MM.1S (cell line): ENCODE results near the gene SPOP.

Experiments used
- DNase-seq: peaks from one replicate; pipeline ENCODE4 v3.0.0-alpha.2; 2015
- H2AFZ ChIP-seq: fragments of 300-600 bp; sonication (generic); 2 replicates; pipeline ENCODE4 v1.6.0; 2016; ENCODE audit warnings: antibody characterized with exemption, low read length
- H3F3A ChIP-seq: fragments of 300-600 bp; sonication (generic); 2 replicates; pipeline ENCODE4 v1.6.1; 2016; ENCODE audit warnings: mild to moderate bottlenecking, antibody characterized with exemption, low read length, moderate library complexity, mixed read lengths; ENCODE audit not compliant: insufficient read depth
- H3K27ac ChIP-seq: fragments of 300-600 bp; sonication (generic); 2 replicates; pipeline ENCODE4 v1.5.1; 2016; ENCODE audit warnings: mild to moderate bottlenecking, low read length
- H3K27me3 ChIP-seq: fragments of 300-600 bp; sonication (generic); replicated peaks from 2 replicates; pipeline ENCODE4 v1.6.0; 2016; ENCODE audit warnings: low read length; ENCODE audit not compliant: insufficient read depth
- H3K36me3 ChIP-seq: fragments of 300-600 bp; sonication (generic); replicated peaks from 2 replicates; pipeline ENCODE4 v1.6.1; 2016; ENCODE audit warnings: mild to moderate bottlenecking, low read length, mixed read lengths; ENCODE audit not compliant: insufficient read depth
- H3K4me1 ChIP-seq: fragments of 300-600 bp; sonication (generic); 2 replicates; pipeline ENCODE4 v1.6.1; 2016; ENCODE audit warnings: low read length, mixed read lengths
- H3K4me2 ChIP-seq: fragments of 300-600 bp; sonication (generic); 2 replicates; pipeline ENCODE4 v1.6.0; 2016; ENCODE audit warnings: low read depth, low read length
- H3K4me3 ChIP-seq: fragments of 300-600 bp; sonication (generic); 2 replicates; pipeline ENCODE4 v1.5.1; 2016; ENCODE audit warnings: low read length, mixed read lengths
- H3K79me2 ChIP-seq: fragments of 300-600 bp; sonication (generic); 2 replicates; pipeline ENCODE4 v1.6.1; 2016; ENCODE audit warnings: mixed run types, low read length, mixed read lengths
- H3K9ac ChIP-seq: fragments of 300-600 bp; sonication (generic); 2 replicates; pipeline ENCODE4 v1.6.1; 2016; ENCODE audit warnings: low read length, mixed read lengths
- H3K9me2 ChIP-seq: fragments of 300-600 bp; sonication (generic); replicated peaks from 2 replicates; pipeline ENCODE4 v1.6.1; 2016; ENCODE audit warnings: mild to moderate bottlenecking, low read length, mixed read lengths; ENCODE audit not compliant: insufficient read depth
- H3K9me3 ChIP-seq: fragments of 300-600 bp; sonication (generic); replicated peaks from 2 replicates; pipeline ENCODE4 v1.6.1; 2016; ENCODE audit warnings: mild to moderate bottlenecking, low read length, mixed read lengths; ENCODE audit not compliant: insufficient read depth
- H4K20me1 ChIP-seq: fragments of 300-600 bp; sonication (generic); 2 replicates; pipeline ENCODE4 v1.6.1; 2016; ENCODE audit warnings: mild to moderate bottlenecking, low read length, moderate library complexity, mixed read lengths; ENCODE audit not compliant: insufficient read depth
- EZH2 ChIP-seq: fragments of 300-600 bp; sonication (generic); optimal IDR thresholded peaks from 2 replicates; pipeline ENCODE3; 2017; ENCODE audit warnings: low read depth, mild to moderate bottlenecking, antibody characterized with exemption, low read length, mixed read lengths
- EZH2phosphoT487 ChIP-seq: fragments of 300-600 bp; sonication (generic); IDR thresholded peaks from 2 replicates; pipeline ENCODE4 v1.6.1; 2018; ENCODE audit warnings: antibody characterized with exemption, low read length
- TF ChIP-seq, protein P1 (sequence below): fragments of 300-600 bp; sonication (generic); IDR thresholded peaks from 2 replicates; pipeline ENCODE4 v1.5.1; 2016; ENCODE audit warnings: antibody characterized with exemption, low read length, mixed read lengths

The SPOP gene

DNA sequence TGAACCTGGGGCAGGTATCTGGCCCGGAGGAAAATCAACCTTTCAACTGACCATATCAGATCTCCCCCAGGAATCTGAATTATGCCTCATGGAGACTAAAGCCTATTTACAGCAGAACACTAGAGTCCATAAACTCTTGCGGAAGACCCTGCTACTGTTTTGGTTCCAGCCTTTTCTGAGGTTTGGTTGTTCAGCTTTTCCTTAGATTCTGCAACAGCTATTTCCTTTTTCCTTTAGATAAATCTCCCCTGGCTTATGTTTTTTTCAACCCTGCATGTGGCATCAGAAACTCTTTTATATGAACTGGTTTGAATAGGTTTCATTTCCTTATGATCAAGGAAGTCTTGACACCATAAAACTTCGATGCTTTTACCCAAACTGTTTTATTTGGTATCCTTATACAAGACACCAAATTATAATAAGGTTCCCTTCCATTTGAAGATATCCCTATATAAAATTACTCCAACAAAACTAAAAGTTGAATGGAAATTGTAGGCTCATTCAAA is 13.1 kb downstream of the SPOP start:
- no peak for DNase-seq
- H3K27me3 ChIP-seq, result no peaks in the 10 kb centered on the region
- H3K79me2 ChIP-seq, result peaks cover 86% of the 10 kb centered on the region
- H4K20me1 ChIP-seq, result peaks cover 10% of the 10 kb centered on the region
- no peaks in the 10 kb centered on the region for H3K36me3 ChIP-seq
- H3F3A ChIP-seq, result no peaks in the 10 kb centered on the region
- H2AFZ ChIP-seq, result no peak overlapping the region
- no peak overlapping the region for H3K9ac ChIP-seq
- H3K4me1 ChIP-seq, result no peaks in the 10 kb centered on the region
- H3K4me2 ChIP-seq, result no peak overlapping the region
- H3K27ac ChIP-seq, result no peak overlapping the region
- no peaks in the 10 kb centered on the region for H3K9me3 ChIP-seq
- H3K4me3 ChIP-seq, result no peak overlapping the region
- TF ChIP-seq EZH2phosphoT487 (no peak), EZH2 (no peak)
- TF ChIP-seq, protein P1, sequence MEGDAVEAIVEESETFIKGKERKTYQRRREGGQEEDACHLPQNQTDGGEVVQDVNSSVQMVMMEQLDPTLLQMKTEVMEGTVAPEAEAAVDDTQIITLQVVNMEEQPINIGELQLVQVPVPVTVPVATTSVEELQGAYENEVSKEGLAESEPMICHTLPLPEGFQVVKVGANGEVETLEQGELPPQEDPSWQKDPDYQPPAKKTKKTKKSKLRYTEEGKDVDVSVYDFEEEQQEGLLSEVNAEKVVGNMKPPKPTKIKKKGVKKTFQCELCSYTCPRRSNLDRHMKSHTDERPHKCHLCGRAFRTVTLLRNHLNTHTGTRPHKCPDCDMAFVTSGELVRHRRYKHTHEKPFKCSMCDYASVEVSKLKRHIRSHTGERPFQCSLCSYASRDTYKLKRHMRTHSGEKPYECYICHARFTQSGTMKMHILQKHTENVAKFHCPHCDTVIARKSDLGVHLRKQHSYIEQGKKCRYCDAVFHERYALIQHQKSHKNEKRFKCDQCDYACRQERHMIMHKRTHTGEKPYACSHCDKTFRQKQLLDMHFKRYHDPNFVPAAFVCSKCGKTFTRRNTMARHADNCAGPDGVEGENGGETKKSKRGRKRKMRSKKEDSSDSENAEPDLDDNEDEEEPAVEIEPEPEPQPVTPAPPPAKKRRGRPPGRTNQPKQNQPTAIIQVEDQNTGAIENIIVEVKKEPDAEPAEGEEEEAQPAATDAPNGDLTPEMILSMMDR, result no peak
- H3K9me2 ChIP-seq, result no peaks in the 10 kb centered on the region

DNA sequence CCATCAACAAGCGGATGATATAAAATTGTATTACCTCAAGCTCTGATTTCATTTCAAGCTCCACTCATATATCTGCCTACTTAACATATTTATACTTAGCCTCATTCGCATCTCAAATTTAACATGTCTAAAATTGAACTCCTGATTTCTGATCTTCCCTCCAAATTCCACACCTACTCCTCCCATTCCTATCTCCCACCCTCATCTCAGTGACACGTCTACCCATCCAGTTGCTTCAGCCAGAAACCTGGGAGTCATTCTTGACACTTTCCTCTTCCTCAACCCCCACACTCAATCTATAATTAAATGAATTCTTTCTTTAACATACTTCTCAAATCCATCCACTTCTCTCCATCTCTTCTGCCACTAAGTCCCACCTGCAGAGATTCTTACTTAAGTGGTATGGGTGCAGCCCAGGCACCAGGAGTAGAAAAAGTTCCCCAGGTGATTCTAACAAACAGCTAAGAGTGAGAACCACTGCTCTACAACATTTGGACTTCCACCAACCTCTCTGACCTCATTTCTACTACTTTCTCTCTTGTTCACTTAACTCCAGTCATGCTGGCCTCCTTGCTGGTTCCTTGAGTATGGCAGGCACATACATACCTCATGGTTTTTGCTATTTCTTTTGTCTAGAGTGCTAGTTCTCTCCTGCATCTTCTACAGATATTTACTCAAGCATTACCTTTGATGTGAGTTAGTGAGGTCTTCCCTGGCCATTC is 18.1 kb downstream of the SPOP start:
- H2AFZ ChIP-seq, result no peak overlapping the region
- no peaks in the 10 kb centered on the region for H3K36me3 ChIP-seq
- peaks cover 96% of the 10 kb centered on the region for H3K79me2 ChIP-seq
- no peaks in the 10 kb centered on the region for H3K4me1 ChIP-seq
- TF ChIP-seq EZH2 (no peak), EZH2phosphoT487 (no peak)
- TF ChIP-seq, protein P1, result no peak
- H3K27me3 ChIP-seq, result no peaks in the 10 kb centered on the region
- no peak for DNase-seq
- H3K9me3 ChIP-seq, result no peaks in the 10 kb centered on the region
- no peaks in the 10 kb centered on the region for H3F3A ChIP-seq
- H3K9me2 ChIP-seq, result no peaks in the 10 kb centered on the region
- H4K20me1 ChIP-seq, result peaks cover 7% of the 10 kb centered on the region
- H3K4me3 ChIP-seq, result no peak overlapping the region
- H3K9ac ChIP-seq, result no peak overlapping the region
- no peak overlapping the region for H3K27ac ChIP-seq
- H3K4me2 ChIP-seq, result no peak overlapping the region

DNA sequence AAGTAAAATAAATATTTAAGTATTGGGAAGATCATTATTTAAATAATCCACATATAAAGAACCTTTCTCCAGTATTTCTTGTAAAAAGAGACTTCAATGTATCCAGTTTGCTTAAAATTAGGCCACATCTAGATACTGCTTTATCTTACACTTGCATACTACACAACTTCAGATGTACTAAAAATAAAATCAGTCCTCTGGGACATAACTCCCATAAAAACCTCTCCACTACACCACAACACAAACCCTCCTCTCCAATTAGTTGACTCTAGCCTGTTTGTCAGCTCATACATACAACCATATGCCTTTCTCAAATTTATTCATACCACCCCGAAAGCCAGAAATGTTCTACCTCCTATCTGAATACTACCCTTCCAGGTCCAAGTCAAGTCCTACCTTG is 21.6 kb downstream of the SPOP start:
- Histone ChIP-seq H3K27me3 (no peaks in the 10 kb centered on the region), H3K4me1 (0 out of 2 replicates have a peak, but pooled peaks cover 4% of the 10 kb centered on the region), H3K4me3 (no peak overlapping the region), H2AFZ (no peak overlapping the region), H3K36me3 (no peaks in the 10 kb centered on the region), H3K79me2 (peaks cover 98% of the 10 kb centered on the region), H4K20me1 (no peaks in the 10 kb centered on the region; the same call in 1 of the 2 replicates), H3K9me2 (no peaks in the 10 kb centered on the region), H3K27ac (no peak overlapping the region), H3K4me2 (no peak overlapping the region), H3F3A (no peaks in the 10 kb centered on the region), H3K9ac (no peak overlapping the region), H3K9me3 (no peaks in the 10 kb centered on the region)
- no peak for DNase-seq
- TF ChIP-seq, protein P1, result no peak
- no peak for TF ChIP-seq EZH2
